HEK293T (cell line): Measurements from ENCODE around the gene PSAPL1.

Experiments used
- CTCF ChIA-PET: fragments of 350-600 bp; formaldehyde crosslinking; extraction: SDS; loops from one replicate; lab custom pipeline; 2021; ENCODE audit warnings: antibody characterized with exemption, inconsistent platforms; lab: Yijun Ruan, JAX
- POLR2A ChIA-PET: fragments of 350-600 bp; formaldehyde crosslinking; extraction: SDS; loops from one replicate; lab custom pipeline; 2020; ENCODE audit warnings: antibody characterized with exemption, inconsistent platforms; lab: Yijun Ruan, JAX
- DNase-seq: peaks from one replicate; pipeline ENCODE4 v3.0.0; 2012; ENCODE audit warnings: mixed read lengths; ENCODE audit errors: extremely low spot score
- ARNT ChIP-seq: fragments of 450-650 bp; IDR thresholded peaks from 2 replicates; pipeline ENCODE4 v1.6.1; 2017; ENCODE audit warnings: mild to moderate bottlenecking
- BHLHE40 ChIP-seq: fragments of 450-650 bp; IDR thresholded peaks from 2 replicates; pipeline ENCODE4 v1.6.1; 2016; ENCODE audit warnings: mild to moderate bottlenecking, moderate library complexity, borderline replicate concordance
- CTBP1 ChIP-seq: fragments of 450-650 bp; IDR thresholded peaks from 2 replicates; pipeline ENCODE4 v1.6.1; 2016; ENCODE audit warnings: borderline replicate concordance
- ELF4 ChIP-seq: fragments of 450-650 bp; IDR thresholded peaks from 2 replicates; pipeline ENCODE4 v1.6.1; 2017; ENCODE audit warnings: antibody characterized with exemption
- FOXA1 ChIP-seq: fragments of 450-650 bp; IDR thresholded peaks from 2 replicates; pipeline ENCODE4 v1.6.1; 2016; ENCODE audit warnings: mild to moderate bottlenecking
- FOXK2 ChIP-seq: fragments of 450-650 bp; IDR thresholded peaks from 2 replicates; pipeline ENCODE4 v1.6.1; 2016; ENCODE audit warnings: mild to moderate bottlenecking
- FOXM1 ChIP-seq: fragments of 450-650 bp; IDR thresholded peaks from 2 replicates; pipeline ENCODE4 v1.6.1; 2017; ENCODE audit warnings: mild to moderate bottlenecking, borderline replicate concordance
- HDGF ChIP-seq: fragments of 450-650 bp; IDR thresholded peaks from 2 replicates; pipeline ENCODE4 v1.6.1; 2017; ENCODE audit warnings: antibody characterized with exemption, borderline replicate concordance
- L3MBTL2 ChIP-seq: fragments of 450-650 bp; conservative IDR thresholded peaks from 2 replicates; pipeline ENCODE4 v1.6.1; 2016; ENCODE audit warnings: mild to moderate bottlenecking
- LEF1 ChIP-seq: fragments of 450-650 bp; IDR thresholded peaks from 2 replicates; pipeline ENCODE4 v1.6.1; 2017; ENCODE audit warnings: mild to moderate bottlenecking, borderline replicate concordance
- NFRKB ChIP-seq: fragments of 450-650 bp; IDR thresholded peaks from 2 replicates; pipeline ENCODE4 v1.6.1; 2016; ENCODE audit warnings: mild to moderate bottlenecking, moderate library complexity
- SP1 ChIP-seq: fragments of 450-650 bp; IDR thresholded peaks from 2 replicates; pipeline ENCODE4 v1.6.1; 2017
- SUZ12 ChIP-seq: fragments of 450-650 bp; IDR thresholded peaks from 2 replicates; pipeline ENCODE4 v1.6.1; 2016; ENCODE audit warnings: mild to moderate bottlenecking
- TARDBP ChIP-seq: fragments of 450-650 bp; IDR thresholded peaks from 2 replicates; pipeline ENCODE4 v1.6.1; 2016
- ZNF384 ChIP-seq: fragments of 450-650 bp; IDR thresholded peaks from 2 replicates; pipeline ENCODE4 v1.6.1; 2016
- TF ChIP-seq, protein P1 (sequence below): fragments of 450-650 bp; IDR thresholded peaks from 2 replicates; pipeline ENCODE4 v1.6.1; 2016

PSAPL1 gene

DNA sequence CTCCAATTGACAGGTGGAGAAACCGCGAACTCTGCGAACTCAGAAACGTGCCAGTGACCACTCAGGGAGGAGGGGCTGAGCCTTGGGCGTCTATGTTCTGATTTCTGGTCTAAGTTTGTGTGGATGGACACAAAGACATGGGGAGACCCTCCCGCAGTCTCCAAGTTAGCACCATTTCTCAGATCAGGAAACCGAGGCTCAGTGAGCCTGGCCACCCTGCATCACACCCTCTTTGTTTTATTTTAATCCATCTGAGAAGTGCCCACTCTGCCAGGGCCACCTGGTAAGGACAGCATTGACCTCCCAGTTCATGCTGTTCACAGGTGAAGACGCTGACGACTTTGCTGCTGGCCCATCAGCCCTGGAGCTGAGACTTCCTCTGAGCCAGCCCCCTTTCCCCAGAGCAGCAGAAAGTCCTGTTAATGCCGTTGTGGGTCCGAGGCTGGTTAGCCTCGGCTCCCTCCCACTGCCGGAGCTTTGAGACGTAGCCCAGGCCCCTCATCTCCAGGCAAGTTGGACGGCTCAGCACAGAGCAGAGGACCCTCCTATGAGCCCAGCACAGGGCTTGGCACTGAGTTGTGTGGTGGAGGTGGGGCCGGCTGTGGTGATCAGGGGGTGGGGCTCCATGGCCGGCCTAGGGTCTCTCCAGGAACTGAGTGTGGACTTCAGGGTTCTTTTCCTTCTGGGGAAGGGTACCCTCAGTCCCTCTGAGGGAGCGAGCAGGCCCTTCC, 43.7 kb downstream of the PSAPL1 start:
- POLR2A ChIA-PET: no interaction called here
- DNase-seq: no peak
- TF ChIP-seq LEF1: no peak
- no peak for TF ChIP-seq FOXM1
- TF ChIP-seq ARNT: no peak
- TF ChIP-seq L3MBTL2: no peak
- no peak for TF ChIP-seq FOXK2
- no peak for TF ChIP-seq ZNF384
- TF ChIP-seq, protein P1, sequence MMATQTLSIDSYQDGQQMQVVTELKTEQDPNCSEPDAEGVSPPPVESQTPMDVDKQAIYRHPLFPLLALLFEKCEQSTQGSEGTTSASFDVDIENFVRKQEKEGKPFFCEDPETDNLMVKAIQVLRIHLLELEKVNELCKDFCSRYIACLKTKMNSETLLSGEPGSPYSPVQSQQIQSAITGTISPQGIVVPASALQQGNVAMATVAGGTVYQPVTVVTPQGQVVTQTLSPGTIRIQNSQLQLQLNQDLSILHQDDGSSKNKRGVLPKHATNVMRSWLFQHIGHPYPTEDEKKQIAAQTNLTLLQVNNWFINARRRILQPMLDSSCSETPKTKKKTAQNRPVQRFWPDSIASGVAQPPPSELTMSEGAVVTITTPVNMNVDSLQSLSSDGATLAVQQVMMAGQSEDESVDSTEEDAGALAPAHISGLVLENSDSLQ: no peak
- no peak for TF ChIP-seq SUZ12
- TF ChIP-seq NFRKB: no peak
- TF ChIP-seq SP1: no peak
- CTCF ChIA-PET: no interaction called here

DNA sequence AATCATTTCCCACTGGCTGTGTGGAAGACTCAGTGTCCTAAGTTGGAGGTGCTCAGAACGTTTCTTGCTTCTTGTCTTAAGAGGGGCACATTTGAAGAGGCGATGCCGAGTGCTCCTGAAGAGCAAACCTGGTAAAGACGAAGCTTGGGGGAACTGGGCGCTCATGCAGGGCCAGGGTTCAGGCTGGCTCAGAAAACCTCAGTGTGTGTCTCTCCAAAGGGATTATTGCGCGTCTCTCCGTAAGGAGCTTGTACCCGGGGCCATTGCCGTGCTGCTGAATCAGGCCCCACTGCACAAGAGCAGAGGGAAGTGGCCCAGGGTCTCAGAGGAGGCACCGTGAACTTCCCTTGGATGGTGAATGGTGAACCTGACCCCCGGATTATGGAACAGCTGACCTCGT, 44.4 kb downstream of the PSAPL1 start:
- ChIA-PET CTCF (no interaction called here), POLR2A (no interaction called here)
- TF ChIP-seq HDGF: no peak
- no peak for TF ChIP-seq LEF1
- DNase-seq: no peak

DNA sequence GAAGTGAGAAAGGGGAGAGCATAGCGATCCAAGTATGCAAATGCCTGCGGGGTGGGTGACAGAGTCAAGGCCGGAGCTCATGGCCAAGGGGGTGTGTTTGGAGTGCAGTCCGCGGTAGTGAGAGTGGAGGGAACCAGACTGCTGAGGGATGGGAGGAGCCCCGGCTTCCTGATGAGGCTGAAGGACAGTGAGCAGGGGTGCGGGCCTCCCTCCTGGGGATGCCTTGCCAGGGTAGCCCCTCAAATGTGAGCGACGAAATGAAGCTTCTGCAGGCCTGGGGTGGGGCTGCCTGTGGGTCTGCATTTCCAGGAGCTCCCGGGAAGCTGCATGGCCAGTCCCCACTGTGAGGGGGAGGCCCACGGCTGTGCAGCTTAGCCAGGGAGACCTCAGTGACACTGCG, 45.0 kb downstream of the PSAPL1 start:
- POLR2A ChIA-PET: interaction anchor here (0.6 kb wide), 1 partner anchor 34 kb away, joined by 3 read pairs; no protein-coding TSS in a partner anchor

DNA sequence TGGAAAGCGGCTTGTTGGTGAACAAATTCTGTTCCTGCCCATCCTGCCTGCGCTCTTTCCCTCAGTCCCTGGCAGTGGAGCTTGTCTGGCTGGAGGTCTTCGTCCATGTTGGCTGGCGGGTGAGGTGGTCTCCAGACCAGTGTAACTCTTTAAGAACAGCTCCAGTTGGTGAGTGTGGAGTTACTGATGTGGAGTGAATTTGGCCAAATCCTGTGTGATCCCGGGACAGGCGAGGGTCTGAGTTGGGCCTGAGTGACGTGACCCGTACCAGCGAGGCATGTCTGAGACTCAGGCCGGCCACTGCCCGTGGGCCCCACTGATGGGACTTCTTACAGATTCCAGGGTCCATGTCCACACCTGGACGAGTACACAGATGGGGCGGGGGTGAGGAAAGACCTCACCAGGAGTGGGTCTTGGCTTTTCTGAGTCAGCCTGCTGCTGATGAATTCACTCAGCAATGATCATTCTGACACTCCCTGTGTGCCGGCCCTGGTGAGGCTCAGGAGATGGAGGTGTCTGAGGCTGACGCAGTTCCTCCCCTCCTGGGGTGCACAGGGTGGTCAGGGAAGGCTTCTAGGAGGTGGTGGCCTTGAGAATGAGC, 45.5 kb downstream of the PSAPL1 start:
- TF ChIP-seq FOXM1 (no peak), CTBP1 (no peak), FOXA1 (no peak)
- CTCF ChIA-PET: no interaction called here
- no peak for DNase-seq
- POLR2A ChIA-PET: interaction anchor here (0.6 kb wide), 1 partner anchor 35 kb away, joined by 3 read pairs; no protein-coding TSS in a partner anchor

More for the DNA sequence above, 45.0 kb downstream of the PSAPL1 start:
- CTCF ChIA-PET: no interaction called here
- DNase-seq: no peak
- TF ChIP-seq SP1 (no peak), CTBP1 (no peak)

DNA sequence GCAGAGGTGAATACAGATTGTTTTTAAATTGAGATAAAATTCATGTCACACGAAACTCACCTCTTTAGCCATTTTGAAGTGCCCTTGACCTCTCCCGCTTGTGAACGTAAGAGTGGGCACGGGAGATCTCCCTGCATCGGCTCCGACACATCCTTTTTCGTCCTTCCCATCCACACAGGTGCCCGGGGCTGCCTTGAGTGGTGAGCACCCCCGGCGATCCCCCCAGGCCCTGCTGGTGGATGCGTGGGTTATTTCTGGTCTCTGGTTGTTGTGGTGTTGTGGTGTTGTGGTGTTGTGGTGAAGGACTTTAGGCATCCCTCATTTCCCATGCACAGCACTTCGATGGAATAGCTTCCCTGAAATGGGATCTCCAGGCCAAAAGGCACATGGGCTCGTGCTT, 46.1 kb downstream of the PSAPL1 start:
- POLR2A ChIA-PET: no interaction called here
- TF ChIP-seq LEF1 (no peak), ELF4 (no peak), NFRKB (no peak), SP1 (no peak), HDGF (no peak), BHLHE40 (no peak), ARNT (no peak), FOXA1 (no peak), ZNF384 (no peak)
- TF ChIP-seq, protein P1: no peak
- DNase-seq: no peak
- CTCF ChIA-PET: no interaction called here

DNA sequence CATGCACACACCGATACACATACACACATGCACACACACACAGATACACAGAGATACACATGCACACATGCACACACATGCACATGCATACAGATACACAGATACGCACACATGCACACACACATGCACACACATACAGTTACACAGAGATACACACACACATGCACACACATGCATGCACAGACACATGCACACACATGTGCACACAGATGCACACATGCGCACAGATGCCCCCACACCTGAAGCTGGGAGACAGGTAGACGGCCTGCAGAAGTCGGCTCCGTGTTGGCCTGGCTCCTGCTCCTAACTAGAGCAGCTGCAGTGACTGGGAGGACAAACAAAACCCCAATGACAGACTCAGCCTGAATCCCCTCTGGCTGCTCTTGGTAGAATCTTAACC, 46.8 kb downstream of the PSAPL1 start:
- ChIA-PET CTCF (no interaction called here), POLR2A (no interaction called here)
- no peak for DNase-seq
- no peak for TF ChIP-seq FOXA1
- no peak for TF ChIP-seq L3MBTL2
- TF ChIP-seq SUZ12: no peak
- no peak for TF ChIP-seq FOXK2
- TF ChIP-seq, protein P1: no peak
- no peak for TF ChIP-seq ZNF384
- TF ChIP-seq TARDBP: no peak
- no peak for TF ChIP-seq BHLHE40
- no peak for TF ChIP-seq SP1
- TF ChIP-seq NFRKB: no peak
- TF ChIP-seq ARNT: no peak
- TF ChIP-seq ELF4: no peak
